Skeletal muscle satellite cell (primary cell): ENCODE results near the gene DRD1.
"Not testable (repeated sequence)": the region's sequence is repeated elsewhere in the genome, so short reads cannot be mapped to it uniquely, and the experiment has no call there.

Experiments used
- H3K27me3 ChIP-seq: 2 replicates; pipeline ENCODE4 v1.7.0; 2013; ENCODE audit warnings: low read length; ENCODE audit not compliant: control insufficient read depth, insufficient read depth
- H3K36me3 ChIP-seq: 2 replicates; pipeline ENCODE4 v1.7.0; 2013; ENCODE audit warnings: mild to moderate bottlenecking, control low read depth, low read length; ENCODE audit not compliant: insufficient read depth
- H3K4me1 ChIP-seq: 2 replicates; pipeline ENCODE4 v1.7.0; 2013; ENCODE audit warnings: low read length; ENCODE audit not compliant: control insufficient read depth, insufficient read depth
- H3K4me2 ChIP-seq: 2 replicates; pipeline ENCODE4 v1.7.0; 2013; ENCODE audit warnings: mild to moderate bottlenecking, low read length
- H3K4me3 ChIP-seq: 2 replicates; pipeline ENCODE4 v1.7.0; 2013; ENCODE audit warnings: low read length
- H3K9ac ChIP-seq: 2 replicates; pipeline ENCODE4 v1.7.0; 2013; ENCODE audit warnings: mild to moderate bottlenecking, low read depth, low read length, moderate library complexity
- H3K9me3 ChIP-seq: replicated peaks from 2 replicates; pipeline ENCODE4 v1.7.0; 2013; ENCODE audit warnings: mild to moderate bottlenecking, control low read depth, low read length

Gene DRD1

GRCh38 chr5:175418251-175418650, 25.7 kb downstream of the DRD1 start:
- H3K4me2 ChIP-seq, result no peak overlapping the region
- H3K9ac ChIP-seq, result no peak overlapping the region
- no peaks in the 10 kb centered on the region for H3K27me3 ChIP-seq
- H3K36me3 ChIP-seq, result no peaks in the 10 kb centered on the region
- no peaks in the 10 kb centered on the region for H3K9me3 ChIP-seq
- H3K4me1 ChIP-seq, result no peaks in the 10 kb centered on the region
- H3K4me3 ChIP-seq, result no peak overlapping the region

DNA sequence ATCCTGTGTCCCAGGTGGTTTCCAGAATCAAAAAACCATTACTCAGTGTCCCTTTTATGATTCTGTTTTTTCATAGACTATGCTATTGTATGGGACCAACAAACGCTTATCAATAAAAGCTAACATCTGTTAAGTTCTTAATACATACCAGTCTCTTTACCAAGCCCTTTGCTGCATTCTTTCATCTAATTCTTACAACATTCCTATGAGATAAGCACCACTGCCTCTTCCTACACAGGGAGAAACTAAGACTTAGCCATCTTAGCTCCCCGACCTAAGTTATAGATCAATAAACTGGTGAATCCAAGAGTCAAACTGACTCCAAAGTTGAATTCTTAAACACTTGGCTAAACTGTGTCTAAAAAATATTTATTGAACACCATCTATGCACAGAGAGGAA, 26.6 kb downstream of the DRD1 start:
- no peak overlapping the region for H3K4me2 ChIP-seq
- H3K36me3 ChIP-seq, result no peaks in the 10 kb centered on the region
- no peaks in the 10 kb centered on the region for H3K27me3 ChIP-seq
- H3K9ac ChIP-seq, result no peak overlapping the region
- no peak overlapping the region for H3K4me3 ChIP-seq
- H3K4me1 ChIP-seq, result no peaks in the 10 kb centered on the region
- no peaks in the 10 kb centered on the region for H3K9me3 ChIP-seq

DNA sequence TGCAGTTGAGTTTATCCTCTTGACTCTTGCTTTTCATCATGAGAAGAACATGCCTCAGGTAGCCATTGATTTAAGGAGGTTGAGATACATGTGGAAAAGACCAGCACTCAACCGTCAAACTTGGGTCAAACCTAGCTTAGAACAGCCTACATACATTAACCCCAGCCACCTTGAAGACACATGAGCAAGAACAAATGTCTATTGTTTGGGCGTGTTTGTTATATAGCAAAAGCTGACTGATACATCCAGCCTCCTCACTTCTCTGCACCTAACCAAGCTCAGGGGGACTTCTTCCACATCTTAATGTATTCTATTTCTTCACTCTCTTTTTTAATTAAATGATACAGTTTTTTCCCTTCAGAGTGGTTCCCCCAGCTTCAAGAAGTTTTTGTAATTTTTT, 28.7 kb downstream of the DRD1 start:
- Histone ChIP-seq H3K4me2 (no peak overlapping the region), H3K9me3 (no peaks in the 10 kb centered on the region), H3K36me3 (no peaks in the 10 kb centered on the region), H3K9ac (no peak overlapping the region), H3K27me3 (no peaks in the 10 kb centered on the region), H3K4me1 (no peaks in the 10 kb centered on the region), H3K4me3 (no peak overlapping the region)

DNA sequence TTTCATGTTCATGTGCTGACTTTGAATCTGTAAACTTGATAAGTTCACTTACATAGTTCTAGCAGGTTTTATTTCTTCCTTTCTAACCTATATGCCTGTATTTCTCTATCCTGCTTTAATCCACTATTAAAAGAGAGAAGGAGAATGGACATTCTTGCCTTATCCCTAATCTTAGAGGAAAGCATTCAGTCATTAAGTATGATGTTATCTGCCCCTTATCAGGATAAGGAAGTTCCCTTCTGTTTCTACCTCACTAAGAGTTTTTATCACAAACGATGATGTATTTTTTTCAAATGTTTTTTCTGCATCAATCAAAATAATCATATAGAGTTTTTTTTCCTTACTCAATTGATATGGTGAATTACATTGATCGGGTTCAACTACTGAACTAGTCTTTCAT, 33.1 kb downstream of the DRD1 start:
- H3K4me1 ChIP-seq, result no peaks in the 10 kb centered on the region
- no peak overlapping the region for H3K4me3 ChIP-seq
- H3K9me3 ChIP-seq, result no peaks in the 10 kb centered on the region
- no peaks in the 10 kb centered on the region for H3K27me3 ChIP-seq
- H3K36me3 ChIP-seq, result no peaks in the 10 kb centered on the region
- no peak overlapping the region for H3K4me2 ChIP-seq
- no peak overlapping the region for H3K9ac ChIP-seq

- no peak overlapping the region for H3K9ac ChIP-seq
- H3K9me3 ChIP-seq, result no peaks in the 10 kb centered on the region
- no peaks in the 10 kb centered on the region for H3K4me1 ChIP-seq
- no peak overlapping the region for H3K4me3 ChIP-seq
- H3K4me2 ChIP-seq, result no peak overlapping the region
- H3K27me3 ChIP-seq, result no peaks in the 10 kb centered on the region
- no peaks in the 10 kb centered on the region for H3K36me3 ChIP-seq
Observed at GRCh38 chr5:175406300-175406699, 37.7 kb downstream of the DRD1 start.

DNA sequence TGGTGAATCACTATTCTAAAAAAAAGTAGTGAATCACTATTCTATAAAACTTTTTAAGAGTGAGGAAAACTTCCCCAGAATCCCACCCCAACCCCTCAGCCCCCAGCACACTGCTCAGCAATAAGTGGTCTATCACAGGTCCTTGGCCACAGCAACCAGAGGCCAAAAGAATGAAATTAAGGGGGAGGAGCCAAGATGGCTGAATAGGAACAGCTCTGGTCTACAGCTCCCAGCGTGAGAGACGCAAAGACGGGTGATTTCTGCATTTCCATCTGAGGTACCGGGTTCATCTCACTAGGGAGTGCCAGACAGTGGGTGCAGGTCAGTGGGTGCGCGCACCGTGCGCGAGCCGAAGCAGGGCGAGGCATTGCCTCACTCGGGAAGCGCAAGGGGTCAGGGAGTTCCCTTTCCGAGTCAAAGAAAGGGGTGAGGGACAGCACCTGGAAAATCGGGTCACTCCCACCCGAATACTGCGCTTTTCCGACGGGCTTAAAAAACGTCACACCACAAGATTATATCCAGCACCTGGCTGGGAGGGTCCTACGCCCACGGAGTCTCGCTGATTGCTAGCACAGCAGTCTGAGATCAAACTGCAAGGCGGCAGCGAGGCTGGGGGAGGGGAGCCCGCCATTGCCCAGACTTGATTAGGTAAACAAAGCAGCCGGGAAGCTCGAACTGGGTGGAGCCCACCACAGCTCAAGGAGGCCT, 46.2 kb downstream of the DRD1 start:
- not testable (repeated sequence) for H3K36me3 ChIP-seq, H3K9ac ChIP-seq, H3K9me3 ChIP-seq, H3K4me2 ChIP-seq, H3K4me1 ChIP-seq, H3K27me3 ChIP-seq, H3K4me3 ChIP-seq

GRCh38 chr5:175395430-175395829, 48.6 kb downstream of the DRD1 start:
- H3K36me3 ChIP-seq, H3K9ac ChIP-seq, H3K4me2 ChIP-seq, H3K4me1 ChIP-seq, H3K4me3 ChIP-seq, H3K27me3 ChIP-seq, H3K9me3 ChIP-seq: not testable (repeated sequence)

DNA sequence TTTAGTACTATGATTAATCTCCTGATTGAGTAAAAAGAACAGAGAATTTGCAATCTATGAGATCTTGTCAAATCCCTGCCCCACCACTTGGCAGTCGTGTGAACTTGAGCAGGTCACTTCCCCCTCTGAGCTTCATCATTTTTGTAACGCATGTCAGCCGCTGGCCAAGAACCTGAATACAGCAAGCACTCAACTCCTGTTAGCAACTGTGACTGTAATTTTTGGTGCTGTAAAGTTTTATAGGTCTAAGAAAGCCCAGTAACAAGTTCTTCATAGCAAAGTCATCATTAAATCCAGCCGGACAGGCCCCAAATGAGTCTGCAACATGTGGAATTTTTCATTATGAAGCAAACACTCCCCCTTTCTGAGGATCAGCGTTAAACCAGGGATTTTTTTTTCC, 49.4 kb downstream of the DRD1 start:
- H3K4me1 ChIP-seq, result no peaks in the 10 kb centered on the region
- no peaks in the 10 kb centered on the region for H3K36me3 ChIP-seq
- H3K4me2 ChIP-seq, result no peak overlapping the region
- H3K9me3 ChIP-seq, result no peaks in the 10 kb centered on the region
- no peak overlapping the region for H3K9ac ChIP-seq
- H3K4me3 ChIP-seq, result no peak overlapping the region
- no peaks in the 10 kb centered on the region for H3K27me3 ChIP-seq

DNA sequence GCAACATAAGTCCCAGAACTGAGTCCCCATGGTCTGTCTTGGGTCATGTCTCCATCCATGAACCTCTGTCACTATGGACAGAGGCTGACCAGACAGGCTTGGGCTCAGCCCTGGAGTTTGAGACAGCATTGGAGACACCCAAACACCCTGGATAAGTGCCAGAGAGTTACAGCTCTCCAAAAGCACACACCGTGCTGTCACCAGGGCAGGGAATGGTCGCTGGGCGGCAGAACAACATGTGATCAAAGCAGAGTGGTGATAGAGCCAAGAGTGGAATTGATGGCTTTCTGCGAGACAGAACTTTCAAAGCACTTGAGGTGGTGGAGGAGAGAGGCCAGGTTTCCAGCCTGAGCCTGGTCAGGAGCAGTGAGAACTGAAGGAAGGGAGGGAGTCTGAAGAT, 50.1 kb downstream of the DRD1 start:
- no peaks in the 10 kb centered on the region for H3K27me3 ChIP-seq

DNA sequence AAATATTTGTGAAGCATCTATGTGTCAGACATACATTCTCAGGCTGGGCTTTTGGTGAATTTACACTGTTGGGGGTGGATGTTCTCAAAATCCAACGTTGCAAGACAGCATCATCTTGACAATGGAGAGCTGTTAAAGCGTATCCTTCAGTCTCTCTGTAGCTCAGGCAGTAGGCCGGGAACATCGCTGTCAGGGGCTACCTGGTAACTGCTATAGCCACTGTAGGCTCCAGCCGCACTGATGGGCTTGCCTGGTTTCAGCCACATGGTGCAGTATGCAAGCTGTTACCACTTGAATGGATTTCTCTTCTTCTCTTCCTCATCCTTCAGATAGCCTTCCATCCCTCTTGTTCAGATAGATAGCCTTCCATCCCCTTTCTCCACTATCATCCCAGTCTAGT, 51.7 kb downstream of the DRD1 start:
- no peaks in the 10 kb centered on the region for H3K4me1 ChIP-seq
- H3K4me3 ChIP-seq, result no peak overlapping the region
- no peak overlapping the region for H3K4me2 ChIP-seq
- H3K36me3 ChIP-seq, result no peaks in the 10 kb centered on the region
- H3K9ac ChIP-seq, result no peak overlapping the region
- H3K9me3 ChIP-seq, result no peaks in the 10 kb centered on the region
- H3K27me3 ChIP-seq, result no peaks in the 10 kb centered on the region

More for the DNA sequence above, 50.1 kb downstream of the DRD1 start:
- no peaks in the 10 kb centered on the region for H3K4me1 ChIP-seq
- H3K9me3 ChIP-seq, result no peaks in the 10 kb centered on the region
- no peaks in the 10 kb centered on the region for H3K36me3 ChIP-seq
- H3K4me2 ChIP-seq, result no peak overlapping the region
- H3K9ac ChIP-seq, result no peak overlapping the region
- no peak overlapping the region for H3K4me3 ChIP-seq

- Histone ChIP-seq H3K4me1 (no peaks in the 10 kb centered on the region), H3K4me3 (no peak overlapping the region), H3K9ac (no peak overlapping the region), H3K27me3 (no peaks in the 10 kb centered on the region), H3K4me2 (no peak overlapping the region), H3K36me3 (no peaks in the 10 kb centered on the region), H3K9me3 (no peaks in the 10 kb centered on the region)
Observed at GRCh38 chr5:175390352-175391083, 53.5 kb downstream of the DRD1 start.
